Smooth muscle cell (in vitro differentiated cells): ENCODE data around the gene ZNF775. TPM values are rescaled to one million over a fixed set of nuclear protein-coding genes. Genes with fewer than 3 reads are reported as not detected.

Experiments used
- DNase-seq: peaks from one replicate; lab custom pipeline; 2025; ENCODE audit not compliant: unreplicated experiment; lab: John Stamatoyannopoulos, UW
- H2AFZ ChIP-seq: fragments of 200-600 bp; sonication (generic); 2 replicates; pipeline ENCODE4 v1.6.0; 2016; ENCODE audit warnings: antibody characterized with exemption, low read depth, mild to moderate bottlenecking
- H3F3A ChIP-seq: fragments of 200-600 bp; sonication (generic); 2 replicates; pipeline ENCODE4 v1.6.0; 2017; ENCODE audit warnings: antibody characterized with exemption, low read depth
- H3K27ac ChIP-seq: fragments of 200-600 bp; sonication (generic); 2 replicates; pipeline ENCODE4 v1.5.1; 2016; ENCODE audit warnings: low read depth, mild to moderate bottlenecking
- H3K27me3 ChIP-seq: fragments of 200-600 bp; sonication (generic); 2 replicates; pipeline ENCODE4 v1.6.1; 2016; ENCODE audit warnings: low read depth, mild to moderate bottlenecking
- H3K36me3 ChIP-seq: fragments of 200-600 bp; sonication (generic); 2 replicates; pipeline ENCODE4 v1.5.1; 2016; ENCODE audit warnings: low read depth
- H3K4me1 ChIP-seq: fragments of 200-600 bp; sonication (generic); 2 replicates; pipeline ENCODE4 v1.5.1; 2016; ENCODE audit warnings: low read depth
- H3K4me2 ChIP-seq: fragments of 200-600 bp; sonication (generic); 2 replicates; pipeline ENCODE4 v1.6.0; 2016; ENCODE audit warnings: mild to moderate bottlenecking
- H3K4me3 ChIP-seq: fragments of 200-600 bp; sonication (generic); 2 replicates; pipeline ENCODE4 v1.5.1; 2016; ENCODE audit warnings: mild to moderate bottlenecking
- H3K79me2 ChIP-seq: fragments of 200-600 bp; sonication (generic); 2 replicates; pipeline ENCODE4 v1.6.0; 2016; ENCODE audit warnings: low read depth, mild to moderate bottlenecking
- H3K9ac ChIP-seq: fragments of 200-600 bp; sonication (generic); 2 replicates; pipeline ENCODE4 v1.6.0; 2016; ENCODE audit warnings: low read depth
- H3K9me3 ChIP-seq: fragments of 200-600 bp; sonication (generic); replicated peaks from 2 replicates; pipeline ENCODE4 v1.5.1; 2016; ENCODE audit warnings: low read depth
- H4K20me1 ChIP-seq: fragments of 200-600 bp; sonication (generic); 2 replicates; pipeline ENCODE4 v1.6.0; 2016; ENCODE audit warnings: low read depth
- CTCF ChIP-seq: fragments of 200-600 bp; sonication (generic); IDR thresholded peaks from 2 replicates; pipeline ENCODE4 v1.5.1; 2017; ENCODE audit warnings: borderline replicate concordance, mild to moderate bottlenecking, antibody characterized with exemption; ENCODE audit not compliant: insufficient read depth, poor library complexity, severe bottlenecking
- WGBS: methylation state at CpG from one replicate; pipeline ENCODE4 v1.1.7; 2016; ENCODE audit warnings: low lambda C conversion rate; 5-methylcytosine and 5-hydroxymethylcytosine counted together
- polyA plus RNA-seq: library from polyadenylated mRNA; unstranded; fragments of >200 nt; fragmentation: Nextera tagmentation; extraction: Ambion mirVana; gene quantifications from 2 replicates; pipeline ENCODE4 v1.2.1, GENCODE V29; 2016
- total RNA-seq: library from RNA; depleted of rRNA; stranded (reverse); fragments of >200 nt; gene quantifications from 2 replicates; pipeline ENCODE4 v1.2.3, GENCODE V29; 2014

ZNF775 gene
- total and polyA plus RNA-seq, 2 experiments from 2014 or later: 5.9 to 23.8 TPM

- TF ChIP-seq CTCF: no peak
- peaks cover 15% of the 10 kb centered on the region for H4K20me1 ChIP-seq
- no peak overlapping the region for H2AFZ ChIP-seq
- DNase-seq: no peak
- no peaks in the 10 kb centered on the region for H3K9me3 ChIP-seq
- WGBS: 96% methylated on average over 67 of the region's 79 CpGs
- no peaks in the 10 kb centered on the region for H3K27me3 ChIP-seq
- no peak overlapping the region for H3K4me2 ChIP-seq
- peaks cover 22% of the 10 kb centered on the region for H3K4me1 ChIP-seq
- H3K9ac ChIP-seq: no peak overlapping the region
- H3K36me3 ChIP-seq: no peaks in the 10 kb centered on the region
- no peak overlapping the region for H3K4me3 ChIP-seq
- peaks cover 33% of the 10 kb centered on the region for H3F3A ChIP-seq
- peaks cover 31% of the 10 kb centered on the region for H3K79me2 ChIP-seq
- H3K27ac ChIP-seq: no peak overlapping the region
Observed at GRCh38 chr7:150372271-150373048, 6.7 kb upstream of the ZNF775 start.

- Histone ChIP-seq H3K79me2 (peaks cover 31% of the 10 kb centered on the region), H4K20me1 (peaks cover 15% of the 10 kb centered on the region), H3K27ac (no peak overlapping the region)
Observed at GRCh38 chr7:150373049-150373801, 5.9 kb upstream of the ZNF775 start.

GRCh38 chr7:150374026-150374425 lies 5.1 kb upstream of the ZNF775 start:
- Histone ChIP-seq H3K79me2 (peaks cover 31% of the 10 kb centered on the region), H3K9ac (no peak overlapping the region), H3K27me3 (no peaks in the 10 kb centered on the region), H3K4me1 (peaks cover 22% of the 10 kb centered on the region), H2AFZ (no peak overlapping the region), H3K4me3 (no peak overlapping the region), H3F3A (peaks cover 39% of the 10 kb centered on the region), H3K27ac (no peak overlapping the region), H4K20me1 (peaks cover 15% of the 10 kb centered on the region), H3K36me3 (no peaks in the 10 kb centered on the region), H3K9me3 (no peaks in the 10 kb centered on the region), H3K4me2 (no peak overlapping the region)
- no peak for DNase-seq
- 78% methylated on average over 4 of the region's 4 CpGs for WGBS
- TF ChIP-seq CTCF: no peak

More at GRCh38 chr7:150373049-150373801, 5.9 kb upstream of the ZNF775 start:
- 58% methylated on average over 14 of the region's 21 CpGs for WGBS
- Histone ChIP-seq H3K9me3 (no peaks in the 10 kb centered on the region), H3K4me2 (no peak overlapping the region), H3K4me3 (no peak overlapping the region), H3K27me3 (no peaks in the 10 kb centered on the region), H3K9ac (no peak overlapping the region), H3K36me3 (no peaks in the 10 kb centered on the region), H3F3A (peaks cover 36% of the 10 kb centered on the region), H3K4me1 (peaks cover 24% of the 10 kb centered on the region), H2AFZ (no peak overlapping the region)
- DNase-seq: no peak
- TF ChIP-seq CTCF: no peak
